MM.1S (cell line): ENCODE data around the gene PTPN12.

Source experiments
- CTCF ChIP-seq: fragments of 300-600 bp; sonication (generic); IDR thresholded peaks from 2 replicates; pipeline ENCODE4 v1.5.1; 2016; ENCODE audit warnings: antibody characterized with exemption, low read length, mixed read lengths
- EZH2 ChIP-seq: fragments of 300-600 bp; sonication (generic); optimal IDR thresholded peaks from 2 replicates; pipeline ENCODE3; 2017; ENCODE audit warnings: low read depth, mild to moderate bottlenecking, antibody characterized with exemption, low read length, mixed read lengths
- EZH2phosphoT487 ChIP-seq: fragments of 300-600 bp; sonication (generic); IDR thresholded peaks from 2 replicates; pipeline ENCODE4 v1.6.1; 2018; ENCODE audit warnings: antibody characterized with exemption, low read length

- TF ChIP-seq CTCF = no peak
- TF ChIP-seq EZH2 = no peak
- no peak for TF ChIP-seq EZH2phosphoT487
These were observed 69.5 kb downstream of the PTPN12 start for GRCh38 chr7:77606562-77606961.
